HepG2 (cell line): ENCODE results near the gene RSPRY1. TPM values are rescaled to one million over a fixed set of nuclear protein-coding genes. Genes with fewer than 3 reads are reported as not detected.

ENCODE experiments used
- ARID2 ChIP-seq: sonication (generic); formaldehyde crosslinking; IDR thresholded peaks from 2 replicates; pipeline ENCODE4 v1.8.1; 2022; ENCODE audit warnings: mild to moderate bottlenecking, missing genetic modification reagents, borderline replicate concordance
- DNMT3B ChIP-seq: conservative IDR thresholded peaks from 2 replicates; pipeline ENCODE4 v1.6.1; 2016; ENCODE audit warnings: missing biosample characterization, control low read depth
- ELK4 ChIP-seq: sonication (generic); formaldehyde crosslinking; IDR thresholded peaks from 2 replicates; pipeline ENCODE4 v1.9.0; 2021; ENCODE audit warnings: missing genetic modification reagents, borderline replicate concordance
- GATA4 ChIP-seq: sonication (generic); IDR thresholded peaks from 2 replicates; pipeline ENCODE4 v1.6.1; 2016; ENCODE audit warnings: antibody characterized with exemption, low read depth, borderline replicate concordance
- GPN1 ChIP-seq: sonication (generic); formaldehyde crosslinking; IDR thresholded peaks from 2 replicates; pipeline ENCODE4 v1.5.1; 2020; ENCODE audit warnings: missing genetic modification reagents, borderline replicate concordance
- HINFP ChIP-seq: sonication (generic); formaldehyde crosslinking; IDR thresholded peaks from 2 replicates; pipeline ENCODE4 v1.4.0; 2020; ENCODE audit warnings: low read depth, mild to moderate bottlenecking, missing genetic modification reagents
- KDM2A ChIP-seq: sonication (generic); formaldehyde crosslinking; IDR thresholded peaks from 2 replicates; pipeline ENCODE4 v1.4.0; 2020; ENCODE audit warnings: low read depth, missing genetic modification reagents, borderline replicate concordance
- NFIC ChIP-seq: IDR thresholded peaks from 2 replicates; pipeline ENCODE4 v1.6.1; 2012; ENCODE audit warnings: mild to moderate bottlenecking, low read length, inconsistent platforms
- RBM39 ChIP-seq: fragments of 200-400 bp; formaldehyde crosslinking; IDR thresholded peaks from one replicate; pipeline ENCODE4 v1.6.1; 2018; ENCODE audit warnings: antibody characterized with exemption, mild to moderate bottlenecking, low read depth, low read length; ENCODE audit not compliant: poor library complexity, severe bottlenecking
- SRSF4 ChIP-seq: fragments of 200-400 bp; formaldehyde crosslinking; IDR thresholded peaks from one replicate; pipeline ENCODE4 v1.6.1; 2018; ENCODE audit warnings: mild to moderate bottlenecking, low read depth, low read length, moderate library complexity; ENCODE audit not compliant: poor library complexity, severe bottlenecking
- WIZ ChIP-seq: sonication (generic); formaldehyde crosslinking; IDR thresholded peaks from 2 replicates; pipeline ENCODE4 v1.5.1; 2020; ENCODE audit warnings: mild to moderate bottlenecking, missing genetic modification reagents
- ZBTB26 ChIP-seq: IDR thresholded peaks from 2 replicates; pipeline ENCODE4 v1.6.1; 2016; ENCODE audit warnings: missing compliant biosample characterization, missing genetic modification reagents, borderline replicate concordance
- ZFP1 ChIP-seq: IDR thresholded peaks from 2 replicates; pipeline ENCODE4 v1.6.1; 2016
- ZFP36L1 ChIP-seq: sonication (generic); formaldehyde crosslinking; IDR thresholded peaks from 2 replicates; pipeline ENCODE4 v1.8.0; 2022; ENCODE audit warnings: mild to moderate bottlenecking, missing genetic modification reagents, moderate library complexity
- ZHX1 ChIP-seq: sonication (generic); formaldehyde crosslinking; IDR thresholded peaks from 2 replicates; pipeline ENCODE4 v1.8.1; 2022; ENCODE audit warnings: low read depth, mild to moderate bottlenecking, missing genetic modification reagents
- ZMYM4 ChIP-seq: sonication (generic); formaldehyde crosslinking; IDR thresholded peaks from 2 replicates; pipeline ENCODE4 v1.8.1; 2023; ENCODE audit warnings: mild to moderate bottlenecking, missing genetic modification reagents
- ZNF12 ChIP-seq: sonication (generic); formaldehyde crosslinking; IDR thresholded peaks from 2 replicates; pipeline ENCODE4 v1.5.0; 2020; ENCODE audit warnings: missing genetic modification reagents
- ZNF501 ChIP-seq: sonication (generic); formaldehyde crosslinking; IDR thresholded peaks from 2 replicates; pipeline ENCODE4 v1.5.1; 2020; ENCODE audit warnings: mild to moderate bottlenecking, moderate library complexity, missing genetic modification reagents
- ZNF576 ChIP-seq: sonication (generic); formaldehyde crosslinking; IDR thresholded peaks from 2 replicates; pipeline ENCODE4 v1.4.0; 2020; ENCODE audit warnings: mild to moderate bottlenecking, missing genetic modification reagents
- ZNF577 ChIP-seq: sonication (generic); formaldehyde crosslinking; IDR thresholded peaks from 2 replicates; pipeline ENCODE4 v1.4.0; 2020; ENCODE audit warnings: mild to moderate bottlenecking, low read depth, missing genetic modification reagents, borderline replicate concordance
- ZNF580 ChIP-seq: IDR thresholded peaks from 2 replicates; pipeline ENCODE4 v1.6.1; 2016; ENCODE audit warnings: low read depth, borderline replicate concordance
- polyA plus RNA-seq, 8 experiments: library from polyadenylated mRNA; depleted of rRNA in 3 of 8; stranded (reverse) in 7 of 8; unstranded in 1 of 8; fragments of >200 nt; fragmentation: Illumina TruSeq in 4 of 8; extraction: Trizol in 4 of 8; gene quantifications; 2 replicates each; pipeline versions ENCODE4 v1.2.1 to v1.2.3, GENCODE V29; 2011 to 2016; ENCODE audit warnings: low read depth in 4 of 8, missing spikeins in 1 of 8, mixed read lengths in 1 of 8; ENCODE audit not compliant: insufficient read depth in 1 of 8
- total RNA-seq, 5 experiments: library from RNA; depleted of rRNA; stranded (reverse); fragments of >200 nt; fragmentation: Illumina TruSeq; extraction: Trizol; gene quantifications; 2 replicates each; pipeline ENCODE4 v1.2.3, GENCODE V29; 2016; ENCODE audit warnings: low read depth in 1 of 5

The RSPRY1 gene
- total and polyA plus RNA-seq, 2 of the 13 experiments (the other 11 are each of a cell fraction or from before 2014, with no cell fraction given), result 53.4 to 61.0 TPM

- no peak; the same call in 1 of the 2 replicates for TF ChIP-seq ARID2 (CRISPR knock-in tag)
- 0 out of 2 replicates have a peak, but pooled peaks have one; percentile 74 for TF ChIP-seq ZHX1 (CRISPR knock-in tag)
- peak; percentile 71 for TF ChIP-seq ZNF12 (CRISPR knock-in tag)
- TF ChIP-seq ZFP1 (CRISPR knock-in tag), result no peak; the same call in 1 of the 2 replicates
- TF ChIP-seq ZNF580 (CRISPR knock-in tag), result peak; percentile 65; the same call in 1 of the 2 replicates
- no peak for TF ChIP-seq ZNF576 (CRISPR knock-in tag)
- TF ChIP-seq ELK4 (CRISPR knock-in tag), result no peak
- peak; percentile 81 for TF ChIP-seq KDM2A (CRISPR knock-in tag)
- TF ChIP-seq ZMYM4, result peak; percentile 84
- TF ChIP-seq ZNF577 (CRISPR knock-in tag), result no peak
- TF ChIP-seq NFIC, result no peak
- TF ChIP-seq RBM39, result peak; percentile 45
- peak; percentile 70 for TF ChIP-seq ZNF501 (CRISPR knock-in tag)
- TF ChIP-seq DNMT3B (CRISPR knock-in tag), result no peak
- no peak for TF ChIP-seq ZFP36L1 (CRISPR knock-in tag)
- peak; percentile 83 for TF ChIP-seq HINFP (CRISPR knock-in tag)
- TF ChIP-seq WIZ, result peak; percentile 73; the same call in 1 of the 2 replicates
- no peak for TF ChIP-seq GATA4
- peak; percentile 67; the same call in 1 of the 2 replicates for TF ChIP-seq ZBTB26
- no peak for TF ChIP-seq SRSF4
- TF ChIP-seq GPN1, result no peak
These were observed at the start of gene RSPRY1, which contains the start of gene PSME3IP1 (continued) for GRCh38 chr16:57185945-57186871.
